Vagina (tissue), 2 donors: ENCODE results near the gene CERT1.

ENCODE experiments used
- CTCF ChIP-seq, 3 experiments: fragments of 450-650 bp in 2 of 3; fragments of 200-600 bp in 1 of 3; sonication (generic) in 1 of 3; IDR thresholded peaks; one replicate each; pipeline ENCODE4 v1.5.1; 2017 to 2019; ENCODE audit warnings: antibody characterized with exemption in 3 of 3, mild to moderate bottlenecking in 2 of 3, moderate library complexity in 2 of 3
- POLR2AphosphoS5 ChIP-seq, 2 donors: sonication (generic); formaldehyde crosslinking; IDR thresholded peaks; one replicate each; pipeline ENCODE4 v1.9.0; 2017; ENCODE audit warnings: antibody characterized with exemption in 2 of 2, mild to moderate bottlenecking in 2 of 2, low read depth in 1 of 2; ENCODE audit not compliant: insufficient read depth in 1 of 2

- TF ChIP-seq CTCF (IDR thresholded peaks at IDR 0.05) (no peak), POLR2AphosphoS5 (IDR thresholded peaks at IDR 0.05; ENCODE audit: insufficient read depth in 1 of 2, low read depth in 1 of 2) (no peak)
Observed at GRCh38 chr5:75337366-75338021, 173.9 kb downstream of the CERT1 start.
